Measurements from ENCODE around the gene C14orf180.
"Not testable (repeated sequence)": the region's sequence is repeated elsewhere in the genome, so short reads cannot be mapped to it uniquely, and the experiment has no call there.

DNA sequence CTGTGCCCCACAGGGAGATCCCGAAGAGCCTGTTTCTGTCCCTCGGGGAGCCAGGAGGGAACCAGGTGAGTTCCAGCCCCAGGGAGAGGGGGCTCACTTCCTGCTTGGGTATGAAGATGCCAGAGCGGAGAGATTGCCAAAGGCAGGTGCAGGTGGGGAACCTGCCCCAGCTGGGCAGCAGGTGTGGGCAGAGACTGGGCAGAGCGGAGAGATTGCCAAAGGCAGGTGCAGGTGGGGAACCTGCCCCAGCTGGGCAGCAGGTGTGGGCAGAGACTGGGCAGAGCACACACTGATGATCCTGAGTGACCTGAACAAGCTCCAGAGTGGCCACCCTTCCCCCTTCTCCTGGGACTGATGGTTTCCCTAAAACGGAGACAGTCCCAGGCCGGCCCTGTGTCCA, 375 bp downstream of the C14orf180 start:
- not testable (repeated sequence) for TF ChIP-seq EZH2 (IDR thresholded peaks at IDR 0.05; ENCODE audit: low read length, missing control alignments); CTCF (conservative IDR thresholded peaks at IDR 0.05 in 1 of 2, IDR thresholded peaks at IDR 0.05 in 1 of 2; ENCODE audit: low read depth in 1 of 2, low read length in 2 of 2)
